Natural killer cell treated with Interleukin-12 subunit alpha and Interleukin-12 subunit beta and Interleukin-15 and Interleukin-18, amount 100 ng/mL, for 72 hours (primary cell): ENCODE data around the gene TSPAN17. TPM values are rescaled to one million over a fixed set of nuclear protein-coding genes. Genes with fewer than 3 reads are reported as not detected.

Experiments
- ATAC-seq, 2 donors: fragments of 150-1000 bp; cut with Tn5 transposase in 1 of 2; sonication (Bioruptor Pico), chemical (Tn5 transposase) in 1 of 2; 2 replicates each; pipeline ENCODE4 v1.10.0; 2021
- DNase-seq: peaks from one replicate; pipeline ENCODE4 v3.0.0; 2022; ENCODE audit warnings: low spot score
- H3K27ac Mint-ChIP-seq, 2 donors: 1 replicate in 1 of 2; 2 replicates in 1 of 2; pipeline ENCODE4 v1.8.0; 2022; ENCODE audit warnings: mixed read lengths in 2 of 2, mild to moderate bottlenecking in 1 of 2, moderate library complexity in 1 of 2
- H3K27me3 Mint-ChIP-seq, 2 donors: 1 replicate in 1 of 2; 2 replicates in 1 of 2; pipeline ENCODE4 v1.8.0; 2022; ENCODE audit warnings: mixed read lengths in 2 of 2
- H3K36me3 Mint-ChIP-seq: one replicate; pipeline ENCODE4 v1.8.0; 2022; ENCODE audit warnings: mixed read lengths
- H3K4me1 Mint-ChIP-seq, 2 donors: 1 replicate in 1 of 2; 2 replicates in 1 of 2; pipeline ENCODE4 v1.8.0; 2022; ENCODE audit warnings: low read depth in 2 of 2, mixed read lengths in 2 of 2, mild to moderate bottlenecking in 1 of 2
- H3K4me3 Mint-ChIP-seq: one replicate; pipeline ENCODE4 v1.8.0; 2022; ENCODE audit warnings: mixed read lengths
- H3K9me3 Mint-ChIP-seq: 2 replicates; pipeline ENCODE4 v1.8.0; 2022; ENCODE audit warnings: mixed read lengths
- total RNA-seq, 2 donors: library from RNA; stranded (reverse); gene quantifications; one replicate each; pipeline ENCODE4 v1.2.3, GENCODE V29; 2022

The TSPAN17 gene
- total RNA-seq, 2 donors from 2014 or later: 48.9 to 67.6 TPM

DNA sequence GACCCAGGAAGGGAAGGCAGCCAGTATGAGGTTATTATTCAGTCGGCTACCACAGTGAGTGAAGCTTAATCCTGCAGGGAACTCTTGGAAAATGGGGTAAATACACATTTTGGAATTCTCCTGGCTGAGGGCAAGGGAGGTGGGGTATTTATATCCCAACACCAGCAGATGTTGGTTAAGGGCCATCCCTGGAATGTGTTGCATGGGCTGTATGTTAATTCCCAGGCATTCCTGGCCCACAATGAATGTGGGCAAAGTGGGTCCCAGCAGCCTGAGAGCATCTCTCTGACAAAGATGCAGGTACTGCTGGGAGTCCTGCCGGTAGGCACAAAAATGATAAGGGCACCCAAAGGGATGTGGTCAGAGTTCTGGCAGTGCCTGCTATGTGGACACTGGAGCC lies 34.4 kb upstream of the TSPAN17 start:
- Mint-ChIP-seq H3K27me3 (peaks cover 23 to 36% of the 10 kb centered on the region in 2 donors), H3K4me3 (no peak overlapping the region), H3K9me3 (no peaks in the 10 kb centered on the region), H3K4me1 (peaks cover 14 to 16% of the 10 kb centered on the region in 2 donors), H3K27ac (no peak overlapping the region), H3K36me3 (no peaks in the 10 kb centered on the region)
- ATAC-seq: no peak
- DNase-seq: no peak

DNA sequence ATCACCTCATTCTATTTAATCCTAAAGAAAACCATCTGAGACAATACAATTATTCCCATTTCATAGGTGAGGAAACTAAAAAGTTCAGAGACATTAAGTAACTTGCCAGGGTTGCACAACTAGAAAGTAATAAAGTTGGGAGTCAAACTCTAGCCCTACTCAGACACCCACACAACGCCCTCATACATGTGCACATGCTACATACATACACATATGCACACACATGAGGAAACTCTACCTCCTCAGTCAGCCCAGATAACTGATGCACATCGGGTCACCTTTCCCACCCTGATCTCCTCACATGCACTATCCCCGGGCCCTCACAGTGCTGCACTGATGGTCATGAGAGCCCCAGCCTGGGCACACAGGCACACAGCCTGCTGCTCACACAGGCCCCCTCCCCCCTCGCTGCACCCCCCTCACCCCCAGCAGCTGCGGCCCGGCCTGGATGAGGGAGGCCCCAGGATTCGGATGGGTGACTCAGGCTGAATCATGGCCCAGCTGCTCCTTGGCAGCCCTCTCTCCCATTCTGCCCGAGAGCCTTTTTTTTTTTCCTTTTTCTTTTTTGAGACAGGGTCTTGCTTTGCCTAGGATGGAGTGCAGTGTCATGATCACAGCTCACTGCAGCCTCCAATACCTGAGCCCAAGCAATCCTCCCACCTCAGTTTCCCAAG lies 32.3 kb upstream of the TSPAN17 start:
- Mint-ChIP-seq H3K4me3 (no peak overlapping the region), H3K27ac (no peak overlapping the region), H3K36me3 (no peaks in the 10 kb centered on the region), H3K9me3 (no peaks in the 10 kb centered on the region), H3K4me1 (peaks cover 5 to 8% of the 10 kb centered on the region in 2 donors), H3K27me3 (peaks cover 30 to 31% of the 10 kb centered on the region in 2 donors)
- ATAC-seq: no peak
- DNase-seq: no peak

DNA sequence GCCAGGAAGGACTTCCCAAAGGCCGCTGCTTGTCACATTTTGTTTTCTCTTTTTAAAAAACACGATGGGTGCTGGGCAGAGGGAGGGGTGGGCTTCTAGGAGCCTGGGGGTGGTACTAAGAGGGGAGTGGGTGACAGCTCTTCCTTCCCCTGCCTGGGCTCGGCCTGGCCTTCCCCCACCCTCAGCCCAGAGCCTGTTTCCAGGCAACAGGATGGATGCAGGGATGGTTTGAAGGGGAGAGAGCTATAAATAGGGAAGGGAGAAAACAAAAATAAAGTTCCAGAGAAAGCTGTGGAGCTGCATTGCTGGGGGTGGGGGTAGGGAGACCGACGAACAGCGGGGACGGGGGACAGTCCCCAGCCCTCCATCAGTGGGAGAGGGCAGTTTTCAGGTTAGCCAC lies 30.8 kb upstream of the TSPAN17 start:
- DNase-seq: no peak
- H3K27me3 Mint-ChIP-seq: peaks cover 34% of the 10 kb centered on the region in 2 donors
- peaks cover 10% of the 10 kb centered on the region in 2 donors for H3K4me1 Mint-ChIP-seq
- H3K27ac Mint-ChIP-seq: no peak overlapping the region
- no peak overlapping the region for H3K4me3 Mint-ChIP-seq
- no peak for ATAC-seq
- no peaks in the 10 kb centered on the region for H3K36me3 Mint-ChIP-seq
- no peaks in the 10 kb centered on the region for H3K9me3 Mint-ChIP-seq

DNA sequence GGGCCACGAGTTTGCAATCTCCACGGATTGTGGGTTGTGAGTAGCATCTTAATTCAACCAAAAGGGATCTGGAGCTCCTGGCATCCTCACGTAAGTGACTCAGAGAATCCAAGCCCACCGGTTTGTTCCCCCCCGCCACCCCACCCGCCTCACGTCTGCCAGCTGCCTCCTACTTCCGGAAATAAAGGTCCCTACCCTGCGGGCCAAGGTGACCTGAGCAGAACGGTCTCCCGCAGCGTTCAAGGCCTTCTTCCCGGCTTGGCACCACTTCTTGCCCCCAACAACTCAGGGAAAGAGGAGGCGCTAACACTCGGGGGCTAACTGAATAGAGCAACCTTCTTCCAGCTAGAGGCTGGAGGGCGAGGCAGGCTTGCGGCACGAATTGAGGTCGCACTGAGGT lies 28.5 kb upstream of the TSPAN17 start:
- DNase-seq (no peak), ATAC-seq (no peak)
- Mint-ChIP-seq H3K4me3 (no peak overlapping the region), H3K4me1 (peaks cover 7 to 12% of the 10 kb centered on the region in 2 donors), H3K27ac (no peak overlapping the region), H3K27me3 (peaks cover 26 to 29% of the 10 kb centered on the region in 2 donors), H3K9me3 (no peaks in the 10 kb centered on the region), H3K36me3 (no peaks in the 10 kb centered on the region)

DNA sequence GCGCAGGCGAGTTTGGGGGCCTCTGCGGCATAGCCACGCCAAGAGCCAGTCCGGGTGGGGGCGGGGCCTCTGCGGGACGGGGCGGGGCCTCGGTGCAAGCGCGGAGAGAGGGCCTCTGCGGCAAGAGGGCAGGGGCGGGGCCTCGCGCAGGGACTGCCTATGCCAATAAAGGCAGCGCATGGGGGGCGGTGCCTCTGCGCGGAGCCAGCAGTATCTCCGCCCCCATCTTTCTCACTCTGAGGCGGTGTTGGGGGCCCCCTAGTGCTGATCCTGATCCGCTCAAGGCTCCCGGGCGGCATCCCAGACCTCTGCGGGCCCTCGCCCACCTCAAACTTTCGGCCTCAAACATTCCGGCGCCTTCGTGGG lies 28.1 kb upstream of the TSPAN17 start:
- no peaks in the 10 kb centered on the region for H3K36me3 Mint-ChIP-seq
- ATAC-seq (peak; percentile 91 to 95), DNase-seq (peak; percentile 85)
- peaks cover 7 to 12% of the 10 kb centered on the region in 2 donors for H3K4me1 Mint-ChIP-seq
- H3K27ac Mint-ChIP-seq: no peak overlapping the region
- H3K4me3 Mint-ChIP-seq: no peak overlapping the region
- peaks cover 26 to 28% of the 10 kb centered on the region in 2 donors for H3K27me3 Mint-ChIP-seq
- H3K9me3 Mint-ChIP-seq: no peaks in the 10 kb centered on the region

- Mint-ChIP-seq H3K36me3 (no peaks in the 10 kb centered on the region), H3K27ac (no peak overlapping the region), H3K4me3 (peak overlapping the region; percentile 77), H3K9me3 (no peaks in the 10 kb centered on the region), H3K4me1 (peaks cover 7 to 12% of the 10 kb centered on the region in 2 donors), H3K27me3 (peaks cover 26 to 30% of the 10 kb centered on the region in 2 donors)
- no peak for ATAC-seq
- DNase-seq: no peak
These were observed 27.5 kb upstream of the TSPAN17 start for GRCh38 chr5:176619569-176620332.

GRCh38 chr5:176620333-176620981 lies 26.8 kb upstream of the TSPAN17 start:
- Mint-ChIP-seq H3K4me3 (peak overlapping the region; percentile 77), H3K27ac (no peak overlapping the region), H3K36me3 (no peaks in the 10 kb centered on the region), H3K4me1 (peaks cover 7 to 12% of the 10 kb centered on the region in 2 donors), H3K27me3 (peaks cover 26 to 30% of the 10 kb centered on the region in 2 donors), H3K9me3 (no peaks in the 10 kb centered on the region)
- peak in 1 of 2 donors; percentile 30 for ATAC-seq
- no peak for DNase-seq

DNA sequence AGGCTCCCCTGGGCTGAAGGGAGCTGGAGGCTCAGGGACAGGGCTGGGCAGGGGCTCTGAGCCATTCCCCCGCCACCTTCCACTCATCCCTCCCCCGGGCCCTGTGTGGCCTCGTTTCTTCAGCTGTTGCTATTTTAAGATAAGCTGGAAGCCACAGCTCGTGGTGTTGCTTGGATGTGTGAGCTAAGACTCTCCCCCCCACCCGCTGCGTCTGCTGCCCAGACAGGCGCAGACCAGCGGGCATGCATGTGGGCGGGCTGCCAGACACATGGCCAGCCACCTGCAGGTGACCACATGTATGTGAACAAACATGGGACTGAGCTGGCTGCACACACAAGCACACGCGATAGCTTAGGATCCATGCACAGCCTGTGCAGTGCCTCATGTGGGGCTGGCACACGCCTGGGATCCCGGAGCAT lies 25.6 kb upstream of the TSPAN17 start:
- ATAC-seq (no peak), DNase-seq (no peak)
- H3K27me3 Mint-ChIP-seq: peaks cover 29 to 33% of the 10 kb centered on the region in 2 donors
- H3K36me3 Mint-ChIP-seq: no peaks in the 10 kb centered on the region
- H3K27ac Mint-ChIP-seq: no peak overlapping the region
- no peak overlapping the region for H3K4me3 Mint-ChIP-seq
- no peaks in the 10 kb centered on the region for H3K9me3 Mint-ChIP-seq
- H3K4me1 Mint-ChIP-seq: peaks cover 7 to 12% of the 10 kb centered on the region in 2 donors

DNA sequence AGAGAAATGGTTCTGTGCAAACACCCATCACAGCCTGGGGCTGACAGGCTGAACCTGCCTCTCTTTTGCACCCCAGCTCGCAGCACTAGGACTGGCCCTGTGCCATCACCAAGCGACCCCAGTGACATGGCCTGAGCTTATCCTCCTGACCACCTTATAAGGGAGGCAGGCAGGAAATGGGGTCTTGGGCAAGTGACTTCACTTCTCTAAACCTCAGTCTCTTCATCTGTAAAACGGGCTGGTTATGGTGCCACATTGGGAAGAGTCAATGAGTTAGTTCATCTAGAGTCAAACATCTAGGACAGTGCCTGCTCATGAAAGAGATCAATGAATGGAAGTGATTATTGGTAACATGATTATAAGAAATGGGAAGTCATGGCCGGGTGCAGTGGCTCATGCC lies 23.1 kb upstream of the TSPAN17 start:
- DNase-seq: no peak
- H3K4me3 Mint-ChIP-seq: no peak overlapping the region
- H3K9me3 Mint-ChIP-seq: no peaks in the 10 kb centered on the region
- peaks cover 7 to 18% of the 10 kb centered on the region in 2 donors for H3K4me1 Mint-ChIP-seq
- no peaks in the 10 kb centered on the region for H3K36me3 Mint-ChIP-seq
- no peak overlapping the region for H3K27ac Mint-ChIP-seq
- no peak for ATAC-seq
- H3K27me3 Mint-ChIP-seq: peaks cover 36 to 37% of the 10 kb centered on the region in 2 donors

DNA sequence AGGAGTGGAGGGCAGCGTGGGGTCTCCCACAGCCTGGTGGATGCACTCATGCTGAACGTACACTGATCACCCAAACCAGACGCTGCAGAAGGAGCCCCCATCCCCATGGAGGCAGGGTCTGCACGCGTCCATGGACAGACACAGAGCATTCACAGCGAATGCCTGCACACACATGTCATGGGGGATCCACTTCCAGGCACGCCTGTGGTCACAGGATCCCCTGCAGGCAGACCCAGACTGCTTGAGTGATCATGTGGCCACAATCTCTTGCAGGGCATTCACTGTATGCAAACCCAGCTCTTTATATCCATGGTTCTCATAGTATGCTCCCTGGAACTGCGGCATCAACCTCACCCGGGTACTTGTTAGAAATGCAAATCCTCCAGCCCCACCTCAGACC lies 22.3 kb upstream of the TSPAN17 start:
- Mint-ChIP-seq H3K9me3 (no peaks in the 10 kb centered on the region), H3K27me3 (peaks cover 37 to 38% of the 10 kb centered on the region in 2 donors), H3K27ac (no peak overlapping the region), H3K4me3 (no peak overlapping the region), H3K36me3 (no peaks in the 10 kb centered on the region), H3K4me1 (peaks cover 7 to 18% of the 10 kb centered on the region in 2 donors)
- DNase-seq (no peak), ATAC-seq (no peak)

- Mint-ChIP-seq H3K4me1 (peaks cover 2 to 13% of the 10 kb centered on the region in 2 donors), H3K36me3 (no peaks in the 10 kb centered on the region), H3K9me3 (no peaks in the 10 kb centered on the region), H3K4me3 (no peak overlapping the region), H3K27me3 (peaks cover 34% of the 10 kb centered on the region in 2 donors), H3K27ac (no peak overlapping the region)
- DNase-seq (no peak), ATAC-seq (no peak)
These were observed 21.8 kb upstream of the TSPAN17 start for GRCh38 chr5:176625512-176625911.

GRCh38 chr5:176625966-176626875 lies 21.1 kb upstream of the TSPAN17 start:
- H3K27me3 Mint-ChIP-seq: peaks cover 38 to 39% of the 10 kb centered on the region in 2 donors
- no peak overlapping the region for H3K4me3 Mint-ChIP-seq
- no peak overlapping the region for H3K27ac Mint-ChIP-seq
- DNase-seq (no peak), ATAC-seq (no peak)
- H3K36me3 Mint-ChIP-seq: no peaks in the 10 kb centered on the region
- no peaks in the 10 kb centered on the region for H3K9me3 Mint-ChIP-seq
- peaks cover 5 to 18% of the 10 kb centered on the region in 2 donors for H3K4me1 Mint-ChIP-seq

- ATAC-seq: no peak
- Mint-ChIP-seq H3K27me3 (peaks cover 43 to 45% of the 10 kb centered on the region in 2 donors), H3K9me3 (no peaks in the 10 kb centered on the region), H3K27ac (no peak overlapping the region), H3K4me3 (no peak overlapping the region), H3K36me3 (no peaks in the 10 kb centered on the region), H3K4me1 (peaks cover 5 to 18% of the 10 kb centered on the region in 2 donors)
- DNase-seq: no peak
These were observed 20.4 kb upstream of the TSPAN17 start for GRCh38 chr5:176626876-176627236.
